CD4-positive, alpha-beta T cell treated with Interleukin-17A for 4 hours (primary cell): ENCODE data around the gene FMO1.
"Not testable (repeated sequence)": the region's sequence is repeated elsewhere in the genome, so short reads cannot be mapped to it uniquely, and the experiment has no call there.

ENCODE experiments used
- DNase-seq: peaks from one replicate; pipeline ENCODE4 v3.0.0-alpha.2; 2020; ENCODE audit warnings: mixed read lengths

FMO1 gene

DNA sequence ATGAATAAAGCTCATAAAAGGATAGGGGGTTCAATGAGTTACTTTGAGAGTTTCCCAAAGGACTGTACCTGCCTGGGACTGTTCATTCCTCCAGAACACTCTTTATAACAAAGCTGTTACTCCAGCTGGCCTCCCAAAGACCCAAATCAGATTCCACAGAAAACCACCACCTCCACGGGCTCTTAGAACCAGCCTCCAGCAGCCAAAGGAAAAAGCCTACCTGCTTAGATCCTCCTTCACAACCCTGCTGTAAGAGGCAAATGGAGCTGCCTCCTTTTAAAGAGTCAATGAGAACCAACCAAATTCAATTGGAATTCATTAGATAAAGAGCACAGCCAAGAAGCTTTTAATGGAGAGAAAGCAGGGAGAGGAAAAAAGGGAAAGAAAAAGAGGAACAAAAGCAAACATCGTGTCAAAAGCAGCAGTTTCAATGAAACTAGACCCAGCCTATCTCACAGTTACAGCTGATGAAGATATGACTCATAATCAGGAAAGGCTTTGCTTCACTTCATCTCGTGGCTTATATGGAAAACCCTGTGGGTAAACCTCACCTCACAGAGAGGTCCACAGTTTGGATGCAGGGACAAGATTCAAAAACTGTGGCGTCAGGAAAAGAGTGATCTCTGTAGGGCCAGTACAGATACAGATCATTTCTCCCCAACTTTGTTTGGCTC is 37.9 kb downstream of the FMO1 start:
- no peak for DNase-seq

DNA sequence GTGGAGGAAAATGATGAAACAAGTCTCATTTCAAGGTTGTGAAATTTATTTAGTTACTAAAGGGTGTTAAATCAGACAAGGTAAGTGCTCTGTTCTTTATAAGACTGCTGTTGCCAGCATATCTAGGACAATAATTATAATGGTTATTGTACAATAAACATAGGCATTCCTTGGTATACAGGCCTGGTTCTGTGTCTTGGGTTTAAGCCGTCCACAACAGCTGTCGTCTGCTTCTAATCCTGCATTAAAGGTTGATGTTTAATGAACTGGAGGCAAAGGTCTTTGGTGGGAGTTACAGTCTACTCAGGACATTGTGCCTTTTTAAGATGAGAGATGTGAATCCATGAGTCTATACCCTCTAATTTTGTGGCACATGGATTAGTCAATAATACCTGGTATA is 42.3 kb downstream of the FMO1 start:
- DNase-seq: no peak

DNA sequence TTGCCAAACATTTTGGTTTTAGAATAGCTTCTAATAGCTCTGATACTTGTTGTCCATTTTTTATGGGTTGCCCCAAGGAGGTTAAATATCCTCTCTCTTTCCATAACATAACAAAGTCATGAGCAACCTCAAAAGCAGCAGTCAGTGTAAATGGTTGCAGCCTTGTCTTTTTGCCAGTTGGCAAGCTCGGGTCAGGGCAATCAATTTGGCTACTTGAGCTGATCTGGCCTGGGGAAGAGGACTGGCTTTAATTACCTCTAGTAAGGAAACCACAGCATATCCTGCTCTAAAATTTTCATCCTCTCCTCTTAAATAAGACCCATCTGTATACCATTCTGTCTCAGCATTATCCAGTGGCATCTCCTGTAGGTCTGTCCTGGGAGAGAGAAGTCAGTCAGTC is 44.5 kb downstream of the FMO1 start:
- DNase-seq: no peak

DNA sequence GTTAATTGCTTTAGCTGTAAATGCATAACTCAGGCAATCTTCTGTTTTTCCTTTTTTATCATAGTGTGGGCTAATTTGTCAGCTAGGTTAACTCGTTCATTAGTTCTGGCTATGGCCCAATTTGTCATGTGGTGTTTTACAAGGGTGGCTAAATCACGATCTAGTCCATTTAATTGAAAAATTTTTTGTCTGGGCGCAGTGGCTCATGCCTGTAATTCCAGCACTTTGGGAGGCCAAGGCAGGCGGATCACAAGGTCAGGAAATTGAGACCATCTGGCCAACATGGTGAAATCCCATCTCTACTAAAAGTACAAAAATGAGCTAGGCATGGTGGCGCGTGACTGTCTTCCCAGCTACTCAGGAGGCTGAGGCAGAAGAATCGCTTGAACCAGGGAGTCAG is 47.1 kb downstream of the FMO1 start:
- DNase-seq: not testable (repeated sequence)

DNA sequence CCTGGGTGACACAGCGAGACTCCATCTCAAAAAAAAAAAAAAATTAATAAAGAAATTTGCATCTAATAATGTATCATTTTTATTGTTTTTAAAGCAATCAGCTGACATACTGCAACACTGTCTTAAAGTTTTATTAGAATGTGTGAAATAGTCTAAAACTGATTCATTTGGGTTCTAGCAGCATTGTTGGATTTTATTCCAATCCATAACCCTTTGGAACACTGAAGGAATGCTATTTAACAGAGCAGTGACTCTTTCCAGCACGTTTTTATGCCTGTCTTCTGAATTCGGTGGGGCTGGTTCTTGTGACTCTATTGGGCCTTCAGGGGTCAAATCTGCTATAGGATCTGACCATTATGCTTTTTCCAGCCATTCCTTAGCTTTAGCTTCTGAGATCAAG is 47.5 kb downstream of the FMO1 start:
- DNase-seq: no peak

DNA sequence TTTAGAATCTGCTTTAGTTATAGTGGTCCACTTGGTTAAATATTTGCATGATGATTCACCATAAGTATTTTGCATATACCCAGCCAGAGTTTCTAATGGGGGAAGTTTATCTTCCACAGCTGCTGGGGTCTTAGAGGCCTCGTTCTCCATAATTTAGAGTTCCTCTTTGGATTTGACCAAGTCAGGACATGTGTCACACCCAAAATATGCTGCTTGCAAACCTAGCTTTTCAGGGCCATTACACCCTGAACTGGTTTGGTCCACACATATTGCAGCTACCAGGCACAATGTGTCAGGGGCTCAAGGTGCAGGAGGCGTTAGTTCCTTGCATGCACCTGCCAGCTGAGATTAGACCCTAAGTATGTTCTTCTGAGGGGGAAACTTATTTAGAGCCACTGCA is 48.6 kb downstream of the FMO1 start:
- no peak for DNase-seq

DNA sequence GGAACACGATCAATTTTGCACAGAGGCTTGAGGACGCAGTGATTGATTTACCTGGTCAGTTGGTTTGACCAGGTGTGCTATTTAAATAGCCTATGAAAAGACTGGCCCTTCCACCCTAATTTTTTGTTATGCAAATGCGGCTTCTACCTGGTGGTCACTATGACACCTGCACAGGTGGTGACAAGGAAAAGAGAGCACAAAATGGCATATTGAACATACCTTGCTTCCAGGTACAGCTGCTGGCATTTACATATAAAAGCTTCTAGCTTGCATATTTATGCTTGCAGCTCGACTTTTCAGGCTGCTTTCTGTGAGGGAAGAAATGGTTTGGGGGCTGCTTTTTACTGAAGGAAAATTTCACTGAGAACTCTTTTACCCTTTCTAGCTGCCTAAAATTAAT is 50.4 kb downstream of the FMO1 start:
- DNase-seq: no peak

DNA sequence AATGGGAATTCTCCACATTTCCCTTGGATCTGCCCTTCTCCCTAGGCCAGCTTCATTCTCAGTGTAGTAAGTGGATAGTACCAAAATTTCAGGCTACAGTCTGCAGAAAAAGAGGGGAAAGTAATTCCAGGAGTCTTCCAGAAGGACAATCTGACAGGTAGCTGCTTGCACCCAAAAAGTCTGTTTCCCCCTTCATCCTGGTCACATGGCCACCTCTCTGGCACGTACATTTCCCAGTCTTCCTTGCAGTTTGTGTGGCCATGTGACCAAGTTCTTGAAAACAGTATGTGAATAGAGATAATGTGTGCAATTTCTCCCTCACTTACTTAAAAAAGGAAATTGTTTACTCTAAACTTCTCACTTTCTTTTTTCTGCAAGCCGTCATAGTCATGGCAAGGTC is 51.0 kb downstream of the FMO1 start:
- DNase-seq: no peak

DNA sequence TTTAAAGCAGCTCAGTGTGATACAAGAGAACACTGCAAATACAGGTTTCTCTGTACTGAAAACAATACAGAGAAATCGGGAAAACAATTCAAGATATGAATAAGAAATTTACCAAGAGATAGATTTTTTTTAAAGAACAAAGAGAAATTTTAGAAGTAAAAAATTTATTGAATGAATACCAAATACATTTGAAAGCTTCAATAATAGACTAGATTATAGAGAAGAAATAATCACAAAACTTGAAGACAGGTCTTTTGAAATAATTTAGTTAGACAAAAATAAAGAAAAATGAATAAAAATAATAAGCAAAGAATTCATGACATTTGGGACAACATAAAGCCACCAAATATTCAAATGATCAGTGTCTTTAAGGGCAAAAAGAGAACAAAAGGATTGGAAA is 52.1 kb downstream of the FMO1 start:
- no peak for DNase-seq

DNA sequence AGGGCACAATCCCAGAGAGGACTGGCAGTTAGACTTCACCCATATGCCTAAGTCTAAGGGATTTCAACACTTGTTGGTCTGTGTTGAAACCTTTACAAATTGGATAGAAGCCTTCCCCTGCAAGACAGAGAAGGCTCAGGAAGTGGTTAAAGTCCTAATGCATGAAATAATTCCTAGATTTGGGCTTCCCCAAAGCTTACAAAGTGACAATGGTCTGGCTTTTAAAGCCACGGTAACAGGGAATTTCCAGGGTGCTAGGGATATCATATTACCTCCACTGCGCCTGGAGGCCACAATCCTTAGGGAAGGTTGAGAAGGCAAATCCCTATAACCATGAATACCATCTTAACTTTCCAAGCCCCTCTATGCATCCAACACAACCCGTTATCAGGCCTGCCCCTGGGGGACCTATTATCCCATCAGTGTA is 62.4 kb downstream of the FMO1 start:
- no peak for DNase-seq

DNA sequence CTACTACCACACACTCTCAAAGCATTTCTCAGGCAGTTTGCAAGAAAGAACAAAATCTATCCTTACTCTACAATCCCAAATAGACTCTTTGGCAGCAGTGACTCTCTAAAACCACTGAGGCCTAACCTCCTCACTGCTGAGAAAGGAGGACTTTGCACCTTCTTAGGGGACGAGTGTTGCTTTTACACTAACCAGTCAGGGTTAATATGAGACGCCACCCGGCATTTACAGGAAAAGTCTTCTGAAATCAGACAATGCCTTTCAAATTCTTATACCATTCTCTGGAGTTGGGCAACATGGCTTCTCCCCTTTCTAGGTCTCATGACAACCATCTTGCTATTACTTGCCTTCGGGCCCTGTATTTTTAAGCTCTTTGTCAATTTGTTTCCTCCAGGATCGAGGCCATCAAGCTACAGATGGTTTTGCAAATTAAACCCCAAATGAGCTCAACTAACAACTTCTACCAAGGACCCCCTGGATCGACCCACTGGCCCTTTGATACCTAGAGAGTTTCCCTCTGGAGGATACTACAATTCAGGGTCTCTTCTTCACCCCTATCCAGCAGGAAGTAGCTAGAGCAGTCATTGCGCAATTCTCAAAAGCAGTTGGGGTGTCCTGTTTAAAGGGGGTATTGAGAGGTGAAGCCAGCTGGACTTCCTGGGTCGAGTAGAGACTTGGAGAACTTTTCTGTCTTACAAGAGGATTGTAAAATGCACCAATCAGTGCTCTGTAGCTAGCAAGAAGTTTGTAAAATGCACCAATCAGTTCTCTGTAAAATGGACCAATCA is 63.7 kb downstream of the FMO1 start:
- DNase-seq: no peak

DNA sequence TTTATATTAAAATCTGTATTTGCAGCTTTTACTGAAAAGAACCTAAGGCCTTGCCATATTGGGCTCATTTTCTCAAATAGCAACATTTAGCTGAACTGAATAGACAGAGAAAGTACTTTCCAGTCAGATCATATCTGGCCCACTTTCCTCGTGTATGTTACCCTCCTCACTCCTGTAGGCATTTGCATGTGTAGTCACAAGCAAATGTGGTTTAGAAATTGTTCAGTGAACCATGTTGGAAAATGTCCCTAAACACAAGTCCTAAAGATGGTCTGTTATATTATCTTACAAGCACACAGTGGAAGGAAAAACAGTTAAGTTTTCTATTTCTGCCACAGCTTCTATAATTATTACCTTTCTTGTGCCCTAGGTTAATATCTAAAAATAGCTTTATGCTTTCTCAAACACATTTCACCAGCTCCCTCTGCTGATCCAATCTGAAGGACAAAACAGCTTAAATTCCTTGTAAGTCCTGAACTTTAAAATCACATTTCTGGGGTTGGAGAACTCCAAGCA is 65.1 kb downstream of the FMO1 start:
- no peak for DNase-seq

DNA sequence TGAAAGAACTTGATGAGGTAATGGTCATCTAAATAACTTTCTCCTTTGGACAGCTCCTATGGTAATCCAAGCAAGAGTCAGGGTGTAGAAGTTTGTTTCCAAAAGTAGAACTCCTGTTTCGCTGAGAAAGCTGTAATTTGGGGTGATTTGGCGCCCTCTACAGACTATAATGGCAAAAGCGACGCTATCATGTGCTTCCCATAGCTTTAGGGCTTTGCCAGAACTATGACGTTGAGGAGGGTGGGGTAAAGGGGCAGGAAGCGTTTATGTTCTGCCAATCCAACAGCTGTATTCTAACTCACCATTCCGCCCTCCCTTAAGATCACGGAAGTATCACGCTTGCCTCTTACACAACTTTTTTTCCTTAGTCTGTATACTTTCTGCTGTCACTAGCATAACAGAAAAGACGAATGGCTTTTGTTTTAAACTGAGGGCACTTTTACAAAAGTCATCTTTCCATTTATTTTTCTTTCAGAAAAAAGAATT is 65.6 kb downstream of the FMO1 start, which contains the start of gene FMO4:
Gene FMO4, plus strand, starts transcription at position 349 of the 486 bp plus-strand sequence. CDS start 5,643 bp downstream, outside the sequence.
- DNase-seq: peak; percentile 85

DNA sequence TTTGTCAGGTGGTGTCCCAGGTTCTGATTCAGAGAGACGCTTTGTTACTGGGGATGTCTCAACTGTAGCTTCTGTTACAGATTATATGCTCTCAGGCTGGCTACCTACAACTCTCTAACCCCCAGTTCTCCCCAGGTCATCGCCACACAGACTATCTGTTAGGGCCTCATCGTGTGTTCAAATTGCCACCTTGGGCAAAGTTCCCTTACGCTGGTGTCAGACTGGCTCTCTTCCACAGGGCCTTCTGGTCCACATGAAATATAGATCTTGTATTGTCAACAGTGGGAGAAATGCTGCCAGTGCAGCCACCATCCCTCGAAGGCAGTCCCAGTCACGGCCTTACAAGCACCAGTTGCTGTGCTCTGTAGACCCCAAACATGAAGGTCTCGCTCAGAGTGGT is 81.0 kb downstream of the FMO1 start:
- DNase-seq: no peak

DNA sequence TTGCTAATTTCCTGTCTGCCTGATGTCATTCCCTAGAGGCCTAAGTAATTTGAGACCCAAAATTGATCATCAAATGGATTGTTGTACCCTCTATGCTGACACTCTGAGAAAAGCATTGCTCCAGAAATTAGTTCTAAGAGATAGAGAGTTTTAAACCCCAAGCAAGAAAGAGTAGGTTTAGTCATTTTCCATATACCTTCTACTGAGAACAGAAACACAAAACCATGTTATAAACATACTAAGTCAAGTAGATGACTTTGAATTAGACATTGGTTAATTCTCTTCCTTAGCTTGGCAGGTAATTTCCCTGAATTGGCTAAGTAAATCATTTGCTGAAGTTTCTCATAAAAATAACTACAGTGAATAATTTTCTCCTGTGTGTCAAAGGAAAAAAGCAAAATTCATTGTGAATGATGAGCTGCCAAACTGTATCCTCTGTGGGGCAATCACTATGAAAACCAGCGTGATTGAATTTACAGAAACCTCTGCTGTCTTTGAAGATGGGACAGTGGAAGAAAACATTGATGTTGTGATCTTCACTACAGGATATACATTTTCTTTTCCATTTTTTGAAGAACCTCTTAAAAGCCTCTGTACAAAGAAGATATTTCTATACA is 85.8 kb downstream of the FMO1 start:
- no peak for DNase-seq
